HG03571 (cell line): Measurements from ENCODE around the gene HTR5A.

Source experiments
- ATAC-seq: cut with Tn5 transposase; IDR thresholded peaks from one replicate; pipeline ENCODE4 v1.9.1; 2021; ENCODE audit not compliant: unreplicated experiment

HTR5A gene

GRCh38 chr7:155136619-155137243, 66.6 kb downstream of the HTR5A start:
- no peak for ATAC-seq
